Omental fat pad (tissue), 4 donors: ENCODE data around the gene GRAMD1C. TPM values are rescaled to one million over a fixed set of nuclear protein-coding genes. Genes with fewer than 3 reads are reported as not detected.
"Not testable (repeated sequence)": the region's sequence is repeated elsewhere in the genome, so short reads cannot be mapped to it uniquely, and the experiment has no call there.

Experiments used
- ATAC-seq: fragments of 150-250 bp; one replicate; pipeline ENCODE4 v1.9.1; 2016; ENCODE audit warnings: mild to moderate bottlenecking, moderate library complexity; ENCODE audit not compliant: low FRiP score
- DNase-seq: peaks from one replicate; pipeline ENCODE4 v3.0.0-alpha.2; 2019; ENCODE audit warnings: low spot score
- CTCF ChIP-seq, 3 donors: fragments of 450-650 bp; IDR thresholded peaks; one replicate each; pipeline ENCODE4 v1.5.1; 2016 to 2017; ENCODE audit warnings: antibody characterized with exemption in 3 of 3, mild to moderate bottlenecking in 3 of 3, moderate library complexity in 2 of 3
- total RNA-seq, 4 donors: library from RNA; depleted of rRNA; stranded (reverse); fragments of >200 nt; gene quantifications; one replicate each; pipeline ENCODE4 v1.1.0, GENCODE V29; 2016

Gene GRAMD1C
- total RNA-seq, 4 donors from 2014 or later = 1.4 to 10.9 (median 4.9) TPM

DNA sequence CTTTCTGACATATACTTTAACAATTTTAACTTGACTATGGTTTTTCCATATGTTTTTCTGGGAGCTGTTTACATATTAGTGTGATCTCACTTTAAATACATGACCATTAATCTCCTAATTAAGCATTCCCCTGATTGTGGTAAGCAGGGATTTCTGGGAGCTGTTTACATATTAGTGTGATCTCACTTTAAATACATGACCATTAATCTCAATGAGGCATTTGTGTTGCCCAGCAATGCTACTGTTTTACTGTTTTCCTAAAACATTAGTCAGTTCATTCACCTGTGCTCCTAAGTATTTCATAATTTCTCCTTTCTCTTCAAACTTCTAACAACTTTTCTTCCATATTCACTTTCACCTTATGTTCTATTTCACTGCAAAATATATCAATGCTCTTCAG is 3.6 kb upstream of the GRAMD1C start:
- ATAC-seq = no peak

DNA sequence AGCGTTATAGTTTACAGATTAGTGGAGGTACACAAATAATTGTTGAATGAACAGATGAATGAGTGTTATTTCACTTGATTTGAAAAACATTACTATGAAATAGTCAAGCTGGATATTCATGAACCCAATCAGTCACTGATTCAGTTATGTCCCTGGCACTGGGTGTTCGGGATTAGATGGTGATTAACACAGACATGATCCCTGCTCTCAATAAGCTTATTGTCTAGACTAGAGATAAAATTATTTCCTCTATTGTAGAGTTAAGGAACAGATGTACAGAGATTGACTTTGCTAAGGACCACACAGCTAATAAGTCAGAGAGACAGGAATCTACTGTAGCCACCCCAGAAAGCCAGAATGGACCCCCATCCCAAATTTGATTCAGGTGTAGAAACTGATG is 963 bp downstream of the GRAMD1C start:
- DNase-seq = no peak
- no peak for ATAC-seq
- no peak for TF ChIP-seq CTCF (IDR thresholded peaks at IDR 0.05)

More for the DNA sequence above, 3.6 kb upstream of the GRAMD1C start:
- DNase-seq = no peak
- no peak for TF ChIP-seq CTCF (IDR thresholded peaks at IDR 0.05)

DNA sequence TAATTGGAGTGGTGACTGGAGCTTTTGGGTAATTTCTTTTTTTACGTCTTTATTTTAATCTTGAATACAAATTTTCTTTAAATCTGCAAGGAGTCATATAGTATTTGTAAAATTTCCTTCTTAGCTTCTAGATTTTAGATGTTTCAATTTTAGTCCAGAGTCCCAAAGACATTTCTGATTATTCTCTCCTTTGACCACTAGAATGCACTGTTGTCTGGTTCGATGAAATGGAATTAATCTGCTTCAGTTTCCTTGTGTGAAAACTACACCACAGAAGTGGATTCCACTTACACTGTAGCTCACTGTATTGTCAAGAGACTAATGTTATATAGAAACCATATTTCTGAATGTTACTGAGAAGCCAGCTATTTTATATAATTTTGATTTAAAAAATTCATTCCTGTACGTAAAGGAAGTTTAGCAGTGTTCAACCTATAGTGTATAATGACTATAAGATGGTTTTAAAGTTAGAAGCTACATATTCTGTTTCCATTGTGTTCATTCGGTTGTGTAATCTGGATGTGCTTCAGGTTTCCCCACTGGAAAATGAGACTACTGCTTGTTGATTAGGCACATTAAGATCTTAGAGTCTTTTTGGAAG is 6.1 kb downstream of the GRAMD1C start:
- DNase-seq (no peak), ATAC-seq (no peak)
- TF ChIP-seq CTCF (IDR thresholded peaks at IDR 0.05) = no peak

- no peak for TF ChIP-seq CTCF (IDR thresholded peaks at IDR 0.05)
- ATAC-seq (no peak), DNase-seq (no peak)
Measured at GRCh38 chr3:113847247-113847646, 8.7 kb downstream of the GRAMD1C start.

DNA sequence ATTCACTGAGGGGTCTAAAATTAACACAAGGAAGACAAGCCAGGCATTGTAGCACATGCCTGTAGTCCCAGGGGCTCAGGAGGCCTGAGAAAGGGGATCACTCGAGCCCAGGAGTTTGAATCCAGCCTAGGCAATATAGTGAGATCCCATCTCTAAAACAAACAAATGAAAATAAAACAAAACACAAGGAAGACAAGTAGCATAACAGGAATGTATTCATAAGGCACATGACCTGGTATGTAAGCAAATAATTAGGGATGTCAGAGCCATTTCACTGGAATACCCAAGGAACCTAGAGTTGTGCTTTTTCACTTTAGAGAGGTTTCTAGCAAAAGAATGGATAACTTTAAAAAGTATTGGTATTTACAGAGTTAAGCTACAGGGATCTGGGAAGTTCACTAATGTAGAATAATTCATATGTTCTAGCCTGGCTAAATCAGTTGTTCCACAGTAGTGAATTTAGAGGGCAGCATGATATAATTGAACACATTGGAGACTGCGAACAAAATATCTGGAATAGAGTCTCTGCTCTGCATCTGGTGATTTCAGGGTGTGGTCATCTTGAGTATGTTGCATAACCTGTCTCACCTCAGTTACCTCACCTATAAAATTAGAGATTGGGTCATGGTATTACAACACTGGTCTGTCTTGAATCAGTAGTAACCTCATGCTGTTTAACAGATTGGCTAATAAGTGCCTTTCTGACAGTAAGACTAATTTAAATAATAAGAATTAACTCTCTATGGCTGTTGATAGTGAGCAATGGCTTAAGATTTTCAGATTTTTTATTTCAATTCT is 9.3 kb downstream of the GRAMD1C start:
- DNase-seq (no peak), ATAC-seq (no peak)
- TF ChIP-seq CTCF (IDR thresholded peaks at IDR 0.05) = no peak

DNA sequence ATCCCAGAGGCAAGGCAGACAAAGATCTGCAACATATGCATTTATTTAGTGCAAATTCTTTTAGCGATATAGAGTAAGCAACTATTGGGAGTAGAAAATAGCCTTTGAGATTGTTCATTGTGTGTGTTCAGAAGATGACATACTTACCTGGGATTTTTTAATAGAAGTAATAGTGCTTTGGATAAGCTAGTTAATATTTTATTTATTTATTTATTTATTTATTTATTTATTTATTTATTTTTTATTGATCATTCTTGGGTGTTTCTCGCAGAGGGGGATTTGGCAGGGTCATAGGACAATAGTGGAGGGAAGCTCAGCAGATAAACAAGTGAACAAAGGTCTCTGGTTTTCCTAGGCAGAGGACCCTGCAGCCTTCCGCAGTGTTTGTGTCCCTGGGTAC is 10.5 kb downstream of the GRAMD1C start:
- ATAC-seq, DNase-seq: not testable (repeated sequence)

GRCh38 chr3:113849841-113850240 is 11.3 kb downstream of the GRAMD1C start:
- not testable (repeated sequence) for ATAC-seq, DNase-seq

DNA sequence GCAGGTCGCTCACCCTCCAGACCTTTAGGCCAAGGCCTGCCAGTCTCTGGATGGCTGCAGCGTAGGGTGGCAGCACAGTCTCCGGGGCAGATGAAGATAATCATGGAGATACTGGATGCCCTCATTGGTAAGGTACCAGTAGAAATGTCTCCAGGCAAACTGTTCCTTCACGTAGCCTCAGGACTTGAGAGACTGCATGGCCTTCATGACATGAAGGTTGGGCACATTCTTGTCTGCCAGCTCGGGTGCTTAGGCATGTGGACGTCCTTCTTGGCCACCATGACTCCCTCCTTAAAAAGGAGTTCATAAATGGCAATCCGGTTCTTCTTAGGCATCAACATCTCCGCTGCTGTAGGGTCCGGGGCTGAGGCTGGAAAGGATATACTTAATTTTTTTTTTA is 11.8 kb downstream of the GRAMD1C start:
- DNase-seq, ATAC-seq: not testable (repeated sequence)
